ENCODE data around the gene ADNP2. TPM values are rescaled to one million over a fixed set of nuclear protein-coding genes. Genes with fewer than 3 reads are reported as not detected.

The ADNP2 gene
- total and polyA plus RNA-seq, 2 of the 4 experiments (the other 2 are of a cell fraction), result 5.6 to 18.3 TPM

DNA sequence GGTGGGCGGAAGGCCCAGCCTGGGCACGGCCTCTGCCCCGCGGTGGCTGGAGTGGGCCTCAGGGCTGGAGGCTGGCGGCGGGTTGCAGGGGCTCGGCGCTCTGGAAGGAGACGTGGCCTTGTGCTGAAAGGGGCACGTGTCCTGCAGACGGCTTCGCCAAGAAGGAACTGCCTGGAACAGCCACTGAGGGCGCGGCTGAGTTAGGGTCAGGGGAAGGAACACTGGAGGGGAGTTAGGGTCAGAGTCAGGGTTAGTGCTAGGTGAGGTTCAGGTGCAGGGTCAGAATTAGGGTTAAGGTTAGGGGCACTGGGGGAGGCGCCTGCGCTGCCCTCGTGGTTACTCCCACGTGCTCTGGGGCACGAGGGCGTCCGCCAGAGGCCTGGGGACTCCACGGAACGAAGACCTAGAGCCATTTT lies 933 bp upstream of the ADNP2 start:
- Histone ChIP-seq H3K27ac (ENCODE audit: insufficient read depth, low read length) (no peak overlapping the region), H2AK5ac (ENCODE audit: low read depth, low read length) (no peak overlapping the region), H3K23ac (ENCODE audit: low read depth, low read length) (no peak overlapping the region), H3K4me2 (ENCODE audit: low read depth, low read length) (no peak overlapping the region), H3K56ac (ENCODE audit: extremely low read depth, insufficient read depth, low read length) (no peak overlapping the region), H2AFZ (replicated peaks; ENCODE audit: low read length, poor library complexity) (peak overlapping the region; percentile 38), H3K4me3 (ENCODE audit: insufficient read depth, low read depth, low read length) (no peak overlapping the region), H2BK5ac (ENCODE audit: low read depth, low read length, poor library complexity, severe bottlenecking) (no peak overlapping the region), H3K4ac (ENCODE audit: low read depth, low read length) (no peak overlapping the region), H3K14ac (replicated peaks; ENCODE audit: low read depth, low read length) (no peak overlapping the region), H3K9ac (ENCODE audit: low read depth, low read length) (no peak overlapping the region), H4K20me1 (ENCODE audit: insufficient read depth, low read length) (peaks cover 25% of the 10 kb centered on the region), H3K36me3 (ENCODE audit: control insufficient read depth, insufficient read depth, low read length) (no peaks in the 10 kb centered on the region), H2BK20ac (ENCODE audit: low read depth, low read length) (no peak overlapping the region), H2AK9ac (replicated peaks; ENCODE audit: low read depth, low read length, poor library complexity) (no peak overlapping the region), H4K8ac (ENCODE audit: low read depth in 2 of 2, low read length in 2 of 2) (no peak overlapping the region), H3K18ac (ENCODE audit: low read depth, low read length) (no peak overlapping the region), H3K79me1 (ENCODE audit: low read depth in 1 of 2, low read length in 2 of 2) (peaks cover 14 to 26% of the 10 kb centered on the region in 2 experiments), H2BK120ac (ENCODE audit: low read depth, low read length) (no peak overlapping the region), H4K91ac (ENCODE audit: insufficient read depth, low read depth, low read length) (no peak overlapping the region), H3K4me1 (ENCODE audit: control insufficient read depth, insufficient read depth, low read length) (peaks cover 7% of the 10 kb centered on the region), H2BK15ac (ENCODE audit: low read depth, low read length) (no peak overlapping the region), H3K9me1 (ENCODE audit: insufficient read depth, low read length) (peaks cover 9% of the 10 kb centered on the region), H3K27me3 (ENCODE audit: control insufficient read depth, insufficient read depth, low read length) (no peaks in the 10 kb centered on the region), H4K5ac (ENCODE audit: low read depth, low read length) (no peak overlapping the region), H3K9me3 (ENCODE audit: control insufficient read depth, insufficient read depth, low read length) (no peaks in the 10 kb centered on the region)
- TF ChIP-seq CEBPB (IDR thresholded peaks at IDR 0.05; ENCODE audit: low read depth, low read length), result no peak
- no peak for TF ChIP-seq RCOR1 (IDR thresholded peaks at IDR 0.05; ENCODE audit: insufficient replicate concordance, low read length)
- no peak for TF ChIP-seq BHLHE40 (IDR thresholded peaks at IDR 0.05; ENCODE audit: low read depth, low read length)
- 98% methylated on average over 10 of the region's 23 CpGs; no CpG with 5 or more reads in 1 of the 2 experiments for WGBS, 2 experiments (ENCODE audit: extremely low coverage in 2 of 2, insufficient read length in 1 of 2)
- in situ Hi-C loops (cut with MboI; ENCODE audit: low sequenced_read_pairs), result no loop called here
- dilution Hi-C loops (cut with HindIII; ENCODE audit: low sequenced_read_pairs, unreplicated experiment), result no loop called here
- intact Hi-C loops (cut with micrococcal nuclease), result no loop called here
- no TSS peak for BruUV-seq (replicated peaks)
- POLR2A ChIA-PET (ENCODE audit: unreplicated experiment), result no interaction called here
- ATAC-seq (ENCODE audit: low read depth), result no peak
- DNase-seq, result no peak
- CTCF ChIA-PET, result no interaction called here

Data from IMR-90 (cell line).